ES-I3 (cell line): ENCODE measurements around the gene CHKA.

Experiments
- H3K36me3 ChIP-seq: 2 replicates; pipeline ENCODE4 v1.6.1; 2013; ENCODE audit warnings: mild to moderate bottlenecking, low read length, control low read depth, moderate library complexity; ENCODE audit not compliant: insufficient read depth
- H3K4me1 ChIP-seq: 2 replicates; pipeline ENCODE4 v1.6.1; 2013; ENCODE audit warnings: mild to moderate bottlenecking, control low read depth, low read length; ENCODE audit not compliant: insufficient read depth
- H3K9ac ChIP-seq: 2 replicates; pipeline ENCODE4 v1.6.1; 2013; ENCODE audit warnings: low read depth, mild to moderate bottlenecking, low read length, moderate library complexity
- H3K9me3 ChIP-seq: 2 replicates; pipeline ENCODE4 v1.6.1; 2013; ENCODE audit warnings: mild to moderate bottlenecking, low read length, moderate library complexity; ENCODE audit not compliant: control insufficient read depth, insufficient read depth

CHKA gene

GRCh38 chr11:68022531-68022930 is 98.7 kb downstream of the CHKA start:
- Histone ChIP-seq H3K36me3 (no peaks in the 10 kb centered on the region), H3K9me3 (no peaks in the 10 kb centered on the region), H3K4me1 (peaks cover 4% of the 10 kb centered on the region; the same call in 1 of the 2 replicates), H3K9ac (no peak overlapping the region)

- H3K9ac ChIP-seq = no peak overlapping the region
- peaks cover 8% of the 10 kb centered on the region; the same call in 1 of the 2 replicates for H3K4me1 ChIP-seq
- no peaks in the 10 kb centered on the region for H3K36me3 ChIP-seq
- no peaks in the 10 kb centered on the region for H3K9me3 ChIP-seq
Observed at GRCh38 chr11:68021167-68021787, 99.9 kb downstream of the CHKA start.

- Histone ChIP-seq H3K9ac (no peak overlapping the region), H3K4me1 (peaks cover 8% of the 10 kb centered on the region; the same call in 1 of the 2 replicates)
Observed at GRCh38 chr11:68020575-68020974, 100.6 kb downstream of the CHKA start.

GRCh38 chr11:68019486-68019885 is 101.7 kb downstream of the CHKA start:
- Histone ChIP-seq H3K4me1 (peaks cover 12% of the 10 kb centered on the region; the same call in 1 of the 2 replicates), H3K9ac (no peak overlapping the region), H3K9me3 (no peaks in the 10 kb centered on the region), H3K36me3 (no peaks in the 10 kb centered on the region)

More at GRCh38 chr11:68020575-68020974, 100.6 kb downstream of the CHKA start:
- Histone ChIP-seq H3K36me3 (no peaks in the 10 kb centered on the region), H3K9me3 (no peaks in the 10 kb centered on the region)

- Histone ChIP-seq H3K36me3 (no peaks in the 10 kb centered on the region), H3K9me3 (no peaks in the 10 kb centered on the region), H3K9ac (no peak overlapping the region), H3K4me1 (peaks cover 14% of the 10 kb centered on the region; the same call in 1 of the 2 replicates)
Observed at GRCh38 chr11:68018730-68019190, 102.4 kb downstream of the CHKA start.

GRCh38 chr11:68017980-68018729 is 103.0 kb downstream of the CHKA start:
- H3K36me3 ChIP-seq = no peaks in the 10 kb centered on the region
- H3K9me3 ChIP-seq = no peaks in the 10 kb centered on the region
- no peak overlapping the region for H3K9ac ChIP-seq
- peaks cover 14% of the 10 kb centered on the region; the same call in 1 of the 2 replicates for H3K4me1 ChIP-seq

GRCh38 chr11:68016904-68017817 is 104.0 kb downstream of the CHKA start:
- no peaks in the 10 kb centered on the region for H3K9me3 ChIP-seq
- no peak overlapping the region for H3K9ac ChIP-seq
- H3K4me1 ChIP-seq = peaks cover 14% of the 10 kb centered on the region; the same call in 1 of the 2 replicates
- no peaks in the 10 kb centered on the region for H3K36me3 ChIP-seq

- Histone ChIP-seq H3K9ac (no peak overlapping the region), H3K36me3 (no peaks in the 10 kb centered on the region), H3K4me1 (peaks cover 14% of the 10 kb centered on the region; the same call in 1 of the 2 replicates), H3K9me3 (no peaks in the 10 kb centered on the region)
Observed at GRCh38 chr11:68016161-68016903, 104.9 kb downstream of the CHKA start.

- H3K36me3 ChIP-seq = no peaks in the 10 kb centered on the region
- H3K9me3 ChIP-seq = no peaks in the 10 kb centered on the region
- peaks cover 18% of the 10 kb centered on the region; the same call in 1 of the 2 replicates for H3K4me1 ChIP-seq
- H3K9ac ChIP-seq = no peak overlapping the region
Observed at GRCh38 chr11:68015467-68015866, 105.7 kb downstream of the CHKA start.

GRCh38 chr11:68014947-68015447 is 106.2 kb downstream of the CHKA start:
- Histone ChIP-seq H3K9ac (no peak overlapping the region), H3K9me3 (no peaks in the 10 kb centered on the region), H3K4me1 (peaks cover 23% of the 10 kb centered on the region; the same call in 1 of the 2 replicates), H3K36me3 (no peaks in the 10 kb centered on the region)

GRCh38 chr11:68014157-68014946 is 106.8 kb downstream of the CHKA start:
- Histone ChIP-seq H3K36me3 (no peaks in the 10 kb centered on the region), H3K9me3 (no peaks in the 10 kb centered on the region), H3K4me1 (peaks cover 27% of the 10 kb centered on the region; the same call in 1 of the 2 replicates), H3K9ac (no peak overlapping the region)

- Histone ChIP-seq H3K9ac (no peak overlapping the region), H3K36me3 (no peaks in the 10 kb centered on the region), H3K4me1 (peaks cover 27% of the 10 kb centered on the region; the same call in 1 of the 2 replicates), H3K9me3 (no peaks in the 10 kb centered on the region)
Observed at GRCh38 chr11:68013611-68014156, 107.5 kb downstream of the CHKA start.
